Nephron (organoid): ENCODE results near the gene NMNAT3.
"Not testable (repeated sequence)": the region's sequence is repeated elsewhere in the genome, so short reads cannot be mapped to it uniquely, and the experiment has no call there.

Experiments used
- H3K27ac Mint-ChIP-seq, 3 experiments: 2 replicates each; pipeline ENCODE4 v1.8.0; 2020; ENCODE audit warnings: mixed read lengths in 3 of 3, mild to moderate bottlenecking in 2 of 3, moderate library complexity in 1 of 3
- H3K27me3 Mint-ChIP-seq: 2 replicates; pipeline ENCODE4 v1.8.0; 2021; ENCODE audit warnings: low read depth, mild to moderate bottlenecking, moderate library complexity, mixed read lengths
- H3K36me3 Mint-ChIP-seq: 2 replicates; pipeline ENCODE4 v1.8.0; 2020; ENCODE audit warnings: low read depth, mixed read lengths
- H3K4me1 Mint-ChIP-seq: 2 replicates; pipeline ENCODE4 v1.8.0; 2020; ENCODE audit warnings: mixed read lengths
- H3K4me3 Mint-ChIP-seq, 3 experiments: 2 replicates each; pipeline ENCODE4 v1.8.0; 2020; ENCODE audit warnings: mild to moderate bottlenecking in 3 of 3, mixed read lengths in 3 of 3, moderate library complexity in 2 of 3
- H3K9me3 Mint-ChIP-seq: 2 replicates; pipeline ENCODE4 v1.8.0; 2020; ENCODE audit warnings: mixed read lengths
- TF ChIP-seq, protein P1 (sequence below), 3 experiments: fragments of 200-600 bp; sonication (generic); IDR thresholded peaks; one replicate each; pipeline ENCODE4 v1.5.0; 2021; ENCODE audit warnings: antibody characterized with exemption in 3 of 3; ENCODE audit not compliant: unreplicated experiment in 3 of 3

NMNAT3 gene

GRCh38 chr3:139587797-139588196 is 90.0 kb downstream of the NMNAT3 start:
- TF ChIP-seq, protein P1, sequence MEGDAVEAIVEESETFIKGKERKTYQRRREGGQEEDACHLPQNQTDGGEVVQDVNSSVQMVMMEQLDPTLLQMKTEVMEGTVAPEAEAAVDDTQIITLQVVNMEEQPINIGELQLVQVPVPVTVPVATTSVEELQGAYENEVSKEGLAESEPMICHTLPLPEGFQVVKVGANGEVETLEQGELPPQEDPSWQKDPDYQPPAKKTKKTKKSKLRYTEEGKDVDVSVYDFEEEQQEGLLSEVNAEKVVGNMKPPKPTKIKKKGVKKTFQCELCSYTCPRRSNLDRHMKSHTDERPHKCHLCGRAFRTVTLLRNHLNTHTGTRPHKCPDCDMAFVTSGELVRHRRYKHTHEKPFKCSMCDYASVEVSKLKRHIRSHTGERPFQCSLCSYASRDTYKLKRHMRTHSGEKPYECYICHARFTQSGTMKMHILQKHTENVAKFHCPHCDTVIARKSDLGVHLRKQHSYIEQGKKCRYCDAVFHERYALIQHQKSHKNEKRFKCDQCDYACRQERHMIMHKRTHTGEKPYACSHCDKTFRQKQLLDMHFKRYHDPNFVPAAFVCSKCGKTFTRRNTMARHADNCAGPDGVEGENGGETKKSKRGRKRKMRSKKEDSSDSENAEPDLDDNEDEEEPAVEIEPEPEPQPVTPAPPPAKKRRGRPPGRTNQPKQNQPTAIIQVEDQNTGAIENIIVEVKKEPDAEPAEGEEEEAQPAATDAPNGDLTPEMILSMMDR (IDR thresholded peaks at IDR 0.05; ENCODE audit: unreplicated experiment in 3 of 3), result no peak
- Mint-ChIP-seq H3K27ac (no peak overlapping the region), H3K36me3 (peaks cover 16% of the 10 kb centered on the region), H3K4me3 (no peak overlapping the region), H3K9me3 (peaks cover 10% of the 10 kb centered on the region), H3K4me1 (no peaks in the 10 kb centered on the region), H3K27me3 (no peaks in the 10 kb centered on the region)

- TF ChIP-seq, protein P1 (IDR thresholded peaks at IDR 0.05; ENCODE audit: unreplicated experiment in 3 of 3), result no peak
- Mint-ChIP-seq H3K36me3 (peaks cover 16% of the 10 kb centered on the region), H3K4me3 (no peak overlapping the region), H3K27ac (no peak overlapping the region), H3K27me3 (no peaks in the 10 kb centered on the region), H3K9me3 (peaks cover 6% of the 10 kb centered on the region), H3K4me1 (no peaks in the 10 kb centered on the region)
Measured at GRCh38 chr3:139586420-139587017, 91.3 kb downstream of the NMNAT3 start.

GRCh38 chr3:139585820-139586219 is 92.0 kb downstream of the NMNAT3 start:
- Mint-ChIP-seq H3K27me3 (no peaks in the 10 kb centered on the region), H3K36me3 (peaks cover 16% of the 10 kb centered on the region), H3K4me3 (no peak overlapping the region), H3K9me3 (peaks cover 6% of the 10 kb centered on the region), H3K27ac (no peak overlapping the region), H3K4me1 (no peaks in the 10 kb centered on the region)
- TF ChIP-seq, protein P1 (IDR thresholded peaks at IDR 0.05; ENCODE audit: unreplicated experiment in 3 of 3), result no peak

- not testable (repeated sequence) for H3K4me1 Mint-ChIP-seq, H3K9me3 Mint-ChIP-seq, H3K36me3 Mint-ChIP-seq, H3K27me3 Mint-ChIP-seq, H3K27ac Mint-ChIP-seq, H3K4me3 Mint-ChIP-seq
Measured at GRCh38 chr3:139583651-139584050, 94.1 kb downstream of the NMNAT3 start.

DNA sequence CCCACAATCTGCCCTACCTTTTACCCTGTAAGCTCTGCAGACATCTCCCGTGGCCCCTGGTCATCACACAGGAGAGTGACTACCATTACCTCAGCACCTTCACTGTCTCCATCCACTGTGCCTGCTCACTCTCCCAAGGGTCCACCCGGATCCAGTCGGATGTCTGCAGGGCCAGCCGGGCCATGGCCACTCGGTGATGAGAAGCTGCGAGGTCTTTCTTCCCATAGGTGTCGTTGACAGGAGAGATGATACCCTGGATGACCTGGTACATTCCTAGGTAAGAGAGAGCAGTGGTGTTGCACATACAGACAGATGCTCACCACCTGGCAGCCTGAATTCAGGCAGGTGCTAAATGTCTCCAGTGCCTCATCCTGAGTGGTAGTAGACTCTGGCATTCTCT is 99.0 kb downstream of the NMNAT3 start:
- H3K4me3 Mint-ChIP-seq, result no peak overlapping the region
- H3K4me1 Mint-ChIP-seq, result peaks cover 9% of the 10 kb centered on the region
- TF ChIP-seq, protein P1 (IDR thresholded peaks at IDR 0.05; ENCODE audit: unreplicated experiment in 3 of 3), result no peak
- no peaks in the 10 kb centered on the region for H3K9me3 Mint-ChIP-seq
- H3K27ac Mint-ChIP-seq, result no peak overlapping the region
- peaks cover 1% of the 10 kb centered on the region for H3K36me3 Mint-ChIP-seq
- H3K27me3 Mint-ChIP-seq, result no peaks in the 10 kb centered on the region

GRCh38 chr3:139577909-139578308 is 99.9 kb downstream of the NMNAT3 start:
- peak overlapping the region in 2 of 3 experiments; percentile 28 to 37 for H3K27ac Mint-ChIP-seq
- H3K9me3 Mint-ChIP-seq, result no peaks in the 10 kb centered on the region
- H3K4me3 Mint-ChIP-seq, result no peak overlapping the region
- H3K36me3 Mint-ChIP-seq, result peaks cover 5% of the 10 kb centered on the region
- peaks cover 10% of the 10 kb centered on the region for H3K4me1 Mint-ChIP-seq
- TF ChIP-seq, protein P1 (IDR thresholded peaks at IDR 0.05; ENCODE audit: unreplicated experiment in 3 of 3), result no peak
- no peaks in the 10 kb centered on the region for H3K27me3 Mint-ChIP-seq
